K562 treated with DMSO at 1 percent for 4 hours (cell line): Measurements from ENCODE around the gene RAP1GAP. TPM values are rescaled to one million over a fixed set of nuclear protein-coding genes. Genes with fewer than 3 reads are reported as not detected.

Experiments
- total RNA-seq: library from RNA; unstranded; fragments of 300-600 nt; gene quantifications from 2 replicates; pipeline ENCODE4 v1.2.3, GENCODE V29; 2022; ENCODE audit not compliant: insufficient read depth

The RAP1GAP gene
- 41.1 and 55.4 TPM in 2 replicates for total RNA-seq

GRCh38 chr1:21669258-21670058, at the start of gene RAP1GAP:
Gene RAP1GAP, minus strand, starts transcription at chr1:21669357. Its CDS starts 49,325 bp downstream, at chr1:21620032.

Other genes with a start within 250 kb of the RAP1GAP start
- 6.8 and 7.5 TPM in 2 replicates for gene NBPF3, start 229.2 kb downstream of the RAP1GAP start, total RNA-seq
- 1.5 TPM in 1 of 2 replicates, not detected in the other for gene ALPL, start 159.9 kb downstream of the RAP1GAP start, total RNA-seq
- 68.5 and 79.3 TPM in 2 replicates for gene USP48, start 113.8 kb upstream of the RAP1GAP start, total RNA-seq
- gene LDLRAD2, start 142.9 kb upstream of the RAP1GAP start, total RNA-seq, result 2.5 TPM in 1 of 2 replicates, not detected in the other